Measurements from ENCODE around the gene AP5Z1.

DNA sequence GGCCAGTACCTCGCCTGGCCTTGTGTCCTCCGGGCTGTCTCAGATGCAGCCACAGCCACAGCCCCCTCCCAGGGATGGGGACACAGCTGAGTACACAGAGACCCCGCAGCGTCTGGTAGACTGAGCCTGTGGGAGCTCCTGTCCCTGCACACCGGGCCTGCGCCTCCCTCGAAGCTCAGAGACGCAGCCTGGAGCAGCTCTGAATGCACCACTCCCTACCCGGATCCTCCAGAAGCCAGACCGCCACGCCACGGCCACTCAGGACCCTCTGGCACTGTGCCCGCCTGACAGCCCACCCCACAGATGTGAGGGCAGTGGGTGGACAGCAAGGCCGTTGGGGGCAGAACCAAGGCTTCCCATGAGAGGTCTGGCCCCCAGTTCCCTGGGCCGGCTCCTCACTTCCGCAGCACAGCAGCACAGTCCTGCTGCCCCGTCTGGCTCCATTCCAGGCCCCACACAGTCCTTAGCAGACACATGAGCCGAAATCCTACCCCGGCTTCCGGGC, 45.6 kb downstream of the AP5Z1 start:
- TF ChIP-seq, protein P1, sequence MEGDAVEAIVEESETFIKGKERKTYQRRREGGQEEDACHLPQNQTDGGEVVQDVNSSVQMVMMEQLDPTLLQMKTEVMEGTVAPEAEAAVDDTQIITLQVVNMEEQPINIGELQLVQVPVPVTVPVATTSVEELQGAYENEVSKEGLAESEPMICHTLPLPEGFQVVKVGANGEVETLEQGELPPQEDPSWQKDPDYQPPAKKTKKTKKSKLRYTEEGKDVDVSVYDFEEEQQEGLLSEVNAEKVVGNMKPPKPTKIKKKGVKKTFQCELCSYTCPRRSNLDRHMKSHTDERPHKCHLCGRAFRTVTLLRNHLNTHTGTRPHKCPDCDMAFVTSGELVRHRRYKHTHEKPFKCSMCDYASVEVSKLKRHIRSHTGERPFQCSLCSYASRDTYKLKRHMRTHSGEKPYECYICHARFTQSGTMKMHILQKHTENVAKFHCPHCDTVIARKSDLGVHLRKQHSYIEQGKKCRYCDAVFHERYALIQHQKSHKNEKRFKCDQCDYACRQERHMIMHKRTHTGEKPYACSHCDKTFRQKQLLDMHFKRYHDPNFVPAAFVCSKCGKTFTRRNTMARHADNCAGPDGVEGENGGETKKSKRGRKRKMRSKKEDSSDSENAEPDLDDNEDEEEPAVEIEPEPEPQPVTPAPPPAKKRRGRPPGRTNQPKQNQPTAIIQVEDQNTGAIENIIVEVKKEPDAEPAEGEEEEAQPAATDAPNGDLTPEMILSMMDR (IDR thresholded peaks at IDR 0.05), result no peak
- TF ChIP-seq POLR2A (IDR thresholded peaks at IDR 0.05), result no peak
